C4-2B (cell line): ENCODE measurements around the gene GPC5.

ENCODE experiments used
- ZFX ChIP-seq: fragments of 450-650 bp; IDR thresholded peaks from 2 replicates; pipeline ENCODE4 v1.6.1; 2017
- TF ChIP-seq, protein P1 (sequence below): fragments of 450-650 bp; conservative IDR thresholded peaks from 2 replicates; pipeline ENCODE4 v1.5.1; 2017; ENCODE audit warnings: mild to moderate bottlenecking

DNA sequence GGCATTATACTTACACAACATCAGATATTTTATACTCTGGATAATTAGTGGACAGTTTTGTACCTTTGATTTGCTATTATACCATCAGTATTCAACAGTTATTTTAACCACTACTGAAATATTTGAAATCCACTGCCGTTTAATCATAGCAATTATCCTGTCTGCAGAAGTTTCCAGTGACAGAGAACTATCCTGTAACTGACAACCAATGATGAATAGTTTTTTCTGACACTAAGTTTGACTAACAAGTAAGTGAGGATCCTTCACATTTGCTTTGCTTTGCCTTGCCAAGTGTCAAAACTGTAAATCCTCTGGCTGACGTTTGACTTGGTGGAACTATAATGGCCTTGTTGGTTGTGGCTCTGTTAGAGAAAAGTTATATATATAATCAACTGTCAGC, 410.7 kb downstream of the GPC5 start:
- TF ChIP-seq, protein P1, sequence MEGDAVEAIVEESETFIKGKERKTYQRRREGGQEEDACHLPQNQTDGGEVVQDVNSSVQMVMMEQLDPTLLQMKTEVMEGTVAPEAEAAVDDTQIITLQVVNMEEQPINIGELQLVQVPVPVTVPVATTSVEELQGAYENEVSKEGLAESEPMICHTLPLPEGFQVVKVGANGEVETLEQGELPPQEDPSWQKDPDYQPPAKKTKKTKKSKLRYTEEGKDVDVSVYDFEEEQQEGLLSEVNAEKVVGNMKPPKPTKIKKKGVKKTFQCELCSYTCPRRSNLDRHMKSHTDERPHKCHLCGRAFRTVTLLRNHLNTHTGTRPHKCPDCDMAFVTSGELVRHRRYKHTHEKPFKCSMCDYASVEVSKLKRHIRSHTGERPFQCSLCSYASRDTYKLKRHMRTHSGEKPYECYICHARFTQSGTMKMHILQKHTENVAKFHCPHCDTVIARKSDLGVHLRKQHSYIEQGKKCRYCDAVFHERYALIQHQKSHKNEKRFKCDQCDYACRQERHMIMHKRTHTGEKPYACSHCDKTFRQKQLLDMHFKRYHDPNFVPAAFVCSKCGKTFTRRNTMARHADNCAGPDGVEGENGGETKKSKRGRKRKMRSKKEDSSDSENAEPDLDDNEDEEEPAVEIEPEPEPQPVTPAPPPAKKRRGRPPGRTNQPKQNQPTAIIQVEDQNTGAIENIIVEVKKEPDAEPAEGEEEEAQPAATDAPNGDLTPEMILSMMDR = no peak
- TF ChIP-seq ZFX = no peak
